ENCODE results near the gene KDM1B. TPM values are rescaled to one million over a fixed set of nuclear protein-coding genes. Genes with fewer than 3 reads are reported as not detected.

The KDM1B gene
- total RNA-seq, 4 donors from 2014 or later = 46.2 to 89.5 (median 70.8) TPM

GRCh38 chr6:18177286-18177965, 22.2 kb downstream of the KDM1B start:
- no peak for DNase-seq
- H3K4me1 ChIP-seq = peaks cover 15 to 20% of the 10 kb centered on the region in 2 donors
- no peak overlapping the region for H3K4me3 ChIP-seq (replicated peaks in 1 of 3)
- TF ChIP-seq CTCF (IDR thresholded peaks at IDR 0.05) = no peak
- TF ChIP-seq POLR2A (IDR thresholded peaks at IDR 0.05) = no peak
- 96 to 98% methylated on average over 4 of the region's 4 CpGs for WGBS, 2 donors
- no peaks in the 10 kb centered on the region for H3K9me3 ChIP-seq
- no peaks in the 10 kb centered on the region for H3K27me3 ChIP-seq
- intact Hi-C loops (cut with DNase I) = no loop called here
- peaks cover 0 to 5% of the 10 kb centered on the region in 2 donors for H3K36me3 ChIP-seq
- no peak overlapping the region for H3K27ac ChIP-seq

GRCh38 chr6:18178960-18179615, 23.9 kb downstream of the KDM1B start:
- no peak for DNase-seq
- TF ChIP-seq CTCF (IDR thresholded peaks at IDR 0.05) (no peak), POLR2A (IDR thresholded peaks at IDR 0.05) (no peak)
- Histone ChIP-seq H3K27ac (peak overlapping the region; percentile 42 to 93 (median 61)), H3K4me3 (replicated peaks in 1 of 3) (no peak overlapping the region), H3K36me3 (no peaks in the 10 kb centered on the region), H3K9me3 (no peaks in the 10 kb centered on the region), H3K27me3 (no peaks in the 10 kb centered on the region), H3K4me1 (peaks cover 24 to 28% of the 10 kb centered on the region in 2 donors)
- intact Hi-C loops (cut with DNase I) = no loop called here
- 79% methylated on average over 3 of the region's 3 CpGs for WGBS, 2 donors

GRCh38 chr6:18179770-18180356, 24.6 kb downstream of the KDM1B start:
- H3K9me3 ChIP-seq = no peaks in the 10 kb centered on the region
- no peaks in the 10 kb centered on the region for H3K27me3 ChIP-seq
- no peak overlapping the region for H3K4me3 ChIP-seq (replicated peaks in 1 of 3)
- peak overlapping the region; percentile 42 to 93 (median 61) for H3K27ac ChIP-seq
- peak; percentile 41 to 44 for DNase-seq
- intact Hi-C loops (cut with DNase I) = no loop called here
- 47 to 50% methylated on average over 5 of the region's 5 CpGs for WGBS, 2 donors
- H3K4me1 ChIP-seq = peaks cover 30 to 34% of the 10 kb centered on the region in 2 donors
- TF ChIP-seq CTCF (IDR thresholded peaks at IDR 0.05) (no peak), POLR2A (IDR thresholded peaks at IDR 0.05) (no peak)
- no peaks in the 10 kb centered on the region for H3K36me3 ChIP-seq

GRCh38 chr6:18182568-18182967, 27.3 kb downstream of the KDM1B start:
- WGBS, 2 donors = 66 to 88% methylated on average over 4 of the region's 4 CpGs
- intact Hi-C loops (cut with DNase I) = no loop called here
- Histone ChIP-seq H3K36me3 (no peaks in the 10 kb centered on the region), H3K27ac (peak overlapping the region; percentile 88 to 93 (median 89)), H3K4me3 (replicated peaks in 1 of 3) (no peak overlapping the region), H3K9me3 (no peaks in the 10 kb centered on the region), H3K27me3 (no peaks in the 10 kb centered on the region), H3K4me1 (peaks cover 54 to 59% of the 10 kb centered on the region in 2 donors)
- TF ChIP-seq POLR2A (IDR thresholded peaks at IDR 0.05) (no peak), CTCF (IDR thresholded peaks at IDR 0.05) (no peak)
- no peak for DNase-seq

- H3K27me3 ChIP-seq = no peaks in the 10 kb centered on the region
- intact Hi-C loops (cut with DNase I) = no loop called here
- peaks cover 60 to 69% of the 10 kb centered on the region in 2 donors for H3K4me1 ChIP-seq
- DNase-seq = no peak
- no peak for TF ChIP-seq POLR2A (IDR thresholded peaks at IDR 0.05)
- TF ChIP-seq CTCF (IDR thresholded peaks at IDR 0.05) = no peak
- peak overlapping the region; percentile 88 to 93 (median 89) for H3K27ac ChIP-seq
- no peaks in the 10 kb centered on the region for H3K9me3 ChIP-seq
- no peak overlapping the region for H3K4me3 ChIP-seq (replicated peaks in 1 of 3)
- 35 to 39% methylated on average over 4 of the region's 4 CpGs for WGBS, 2 donors
- H3K36me3 ChIP-seq = no peaks in the 10 kb centered on the region
Measured at GRCh38 chr6:18183766-18184165, 28.5 kb downstream of the KDM1B start.

All from thyroid gland (tissue), 4 donors.